Mesothelial cell of epicardium (in vitro differentiated cells): ENCODE results near the gene PBX4. TPM values are rescaled to one million over a fixed set of nuclear protein-coding genes. Genes with fewer than 3 reads are reported as not detected.

Source experiments
- DNase-seq, 2 experiments: peaks; one replicate each; pipeline ENCODE4 v3.0.0; 2021; ENCODE audit warnings: low spot score in 2 of 2; ENCODE audit not compliant: unreplicated experiment in 2 of 2
- H3K27ac Mint-ChIP-seq: 2 replicates; pipeline ENCODE4 v1.8.0; 2021; ENCODE audit warnings: mixed read lengths
- H3K27me3 Mint-ChIP-seq: 2 replicates; pipeline ENCODE4 v1.8.0; 2021; ENCODE audit warnings: low read depth, mixed read lengths
- H3K36me3 Mint-ChIP-seq: 2 replicates; pipeline ENCODE4 v1.8.0; 2021; ENCODE audit warnings: mixed read lengths
- H3K4me1 Mint-ChIP-seq: 2 replicates; pipeline ENCODE4 v1.8.0; 2021; ENCODE audit warnings: mixed read lengths
- H3K4me3 Mint-ChIP-seq: 2 replicates; pipeline ENCODE4 v1.8.0; 2021; ENCODE audit warnings: mild to moderate bottlenecking, moderate library complexity, mixed read lengths
- H3K9me3 Mint-ChIP-seq: 2 replicates; pipeline ENCODE4 v1.8.0; 2021; ENCODE audit warnings: mixed read lengths
- CTCF ChIP-seq: fragments of 200-600 bp; sonication (generic); IDR thresholded peaks from one replicate; pipeline ENCODE4 v1.5.0; 2021; ENCODE audit warnings: antibody characterized with exemption; ENCODE audit not compliant: unreplicated experiment
- total RNA-seq: library from RNA; stranded (reverse); gene quantifications from 3 replicates; pipeline ENCODE4 v1.2.1, GENCODE V29; 2021

The PBX4 gene
- total RNA-seq, 1 donor from 2014 or later, result 12.8 TPM

DNA sequence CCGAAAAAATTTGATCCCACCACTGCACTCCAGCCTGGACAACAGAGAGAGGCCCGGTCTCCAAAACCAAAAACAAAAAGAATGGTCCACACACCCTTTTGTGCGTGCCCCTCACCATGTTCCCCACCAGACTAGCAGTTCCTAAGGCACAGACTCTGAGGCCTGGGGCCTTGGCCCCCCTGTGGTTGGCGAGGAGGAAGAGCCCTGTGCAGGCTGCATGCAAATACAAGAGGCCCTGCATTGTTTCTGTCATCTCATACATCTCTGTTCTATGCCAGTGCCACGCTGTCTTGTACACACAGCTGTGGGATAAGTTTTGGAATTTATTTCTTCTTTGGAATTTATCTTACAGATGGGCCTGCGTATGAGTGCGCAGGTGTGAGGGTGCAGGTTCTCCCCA, 94.4 kb downstream of the PBX4 start:
- Mint-ChIP-seq H3K27ac (no peak overlapping the region), H3K36me3 (peaks cover 21% of the 10 kb centered on the region), H3K27me3 (no peaks in the 10 kb centered on the region), H3K4me1 (no peaks in the 10 kb centered on the region), H3K4me3 (no peak overlapping the region), H3K9me3 (no peaks in the 10 kb centered on the region)
- no peak for TF ChIP-seq CTCF
- no peak for DNase-seq

DNA sequence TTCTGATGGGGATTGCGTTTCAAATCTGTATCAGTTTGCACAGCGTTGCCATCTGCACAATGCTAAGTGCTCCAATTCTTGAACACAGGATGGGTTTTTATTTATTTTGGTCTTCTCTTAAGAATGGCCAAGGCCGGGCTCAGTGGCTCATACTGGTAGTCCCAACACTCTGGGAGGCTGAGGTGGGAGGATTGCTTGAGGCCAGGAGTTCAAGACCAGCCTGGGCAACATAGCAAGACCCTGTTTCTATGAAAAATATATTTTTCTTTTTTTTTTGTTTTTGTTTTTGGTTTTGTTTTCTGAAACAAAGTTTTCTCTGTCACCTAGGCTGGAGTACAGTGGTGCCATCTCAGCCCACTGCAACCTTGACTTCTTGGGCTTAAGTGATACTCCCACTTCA, 95.3 kb downstream of the PBX4 start:
- no peaks in the 10 kb centered on the region for H3K9me3 Mint-ChIP-seq
- H3K4me3 Mint-ChIP-seq, result no peak overlapping the region
- peaks cover 22% of the 10 kb centered on the region for H3K36me3 Mint-ChIP-seq
- H3K27me3 Mint-ChIP-seq, result no peaks in the 10 kb centered on the region
- H3K4me1 Mint-ChIP-seq, result no peaks in the 10 kb centered on the region
- TF ChIP-seq CTCF, result no peak
- H3K27ac Mint-ChIP-seq, result no peak overlapping the region
- no peak for DNase-seq

DNA sequence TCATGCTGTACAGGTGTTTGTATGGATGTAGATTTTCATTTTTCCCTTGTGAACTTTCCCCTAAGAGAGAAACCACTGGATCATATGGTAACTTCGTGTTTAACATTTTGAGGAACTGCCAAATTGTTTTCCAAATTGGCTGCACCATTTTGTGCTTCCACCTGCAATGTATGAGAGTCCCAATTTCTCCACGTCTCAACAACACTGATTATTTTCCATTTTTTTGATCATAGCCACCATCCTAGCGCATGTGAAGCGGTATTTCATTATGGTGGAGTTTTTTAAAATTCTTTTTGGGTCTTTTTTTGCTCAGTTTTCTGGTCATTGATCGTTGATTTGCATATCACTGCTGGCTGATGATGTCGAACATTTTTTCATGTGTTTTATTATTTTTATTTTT, 97.5 kb downstream of the PBX4 start:
- H3K36me3 Mint-ChIP-seq, result peaks cover 22% of the 10 kb centered on the region
- no peak overlapping the region for H3K4me3 Mint-ChIP-seq
- no peak for TF ChIP-seq CTCF
- H3K27me3 Mint-ChIP-seq, result no peaks in the 10 kb centered on the region
- no peak for DNase-seq
- no peaks in the 10 kb centered on the region for H3K9me3 Mint-ChIP-seq
- H3K4me1 Mint-ChIP-seq, result peaks cover 6% of the 10 kb centered on the region
- no peak overlapping the region for H3K27ac Mint-ChIP-seq

GRCh38 chr19:19517235-19517619, 101.3 kb downstream of the PBX4 start:
- Mint-ChIP-seq H3K9me3 (no peaks in the 10 kb centered on the region), H3K27ac (no peak overlapping the region), H3K27me3 (no peaks in the 10 kb centered on the region), H3K4me1 (peaks cover 6% of the 10 kb centered on the region), H3K4me3 (peak overlapping the region; percentile 93), H3K36me3 (peaks cover 18% of the 10 kb centered on the region)
- no peak for TF ChIP-seq CTCF
- DNase-seq, result no peak

DNA sequence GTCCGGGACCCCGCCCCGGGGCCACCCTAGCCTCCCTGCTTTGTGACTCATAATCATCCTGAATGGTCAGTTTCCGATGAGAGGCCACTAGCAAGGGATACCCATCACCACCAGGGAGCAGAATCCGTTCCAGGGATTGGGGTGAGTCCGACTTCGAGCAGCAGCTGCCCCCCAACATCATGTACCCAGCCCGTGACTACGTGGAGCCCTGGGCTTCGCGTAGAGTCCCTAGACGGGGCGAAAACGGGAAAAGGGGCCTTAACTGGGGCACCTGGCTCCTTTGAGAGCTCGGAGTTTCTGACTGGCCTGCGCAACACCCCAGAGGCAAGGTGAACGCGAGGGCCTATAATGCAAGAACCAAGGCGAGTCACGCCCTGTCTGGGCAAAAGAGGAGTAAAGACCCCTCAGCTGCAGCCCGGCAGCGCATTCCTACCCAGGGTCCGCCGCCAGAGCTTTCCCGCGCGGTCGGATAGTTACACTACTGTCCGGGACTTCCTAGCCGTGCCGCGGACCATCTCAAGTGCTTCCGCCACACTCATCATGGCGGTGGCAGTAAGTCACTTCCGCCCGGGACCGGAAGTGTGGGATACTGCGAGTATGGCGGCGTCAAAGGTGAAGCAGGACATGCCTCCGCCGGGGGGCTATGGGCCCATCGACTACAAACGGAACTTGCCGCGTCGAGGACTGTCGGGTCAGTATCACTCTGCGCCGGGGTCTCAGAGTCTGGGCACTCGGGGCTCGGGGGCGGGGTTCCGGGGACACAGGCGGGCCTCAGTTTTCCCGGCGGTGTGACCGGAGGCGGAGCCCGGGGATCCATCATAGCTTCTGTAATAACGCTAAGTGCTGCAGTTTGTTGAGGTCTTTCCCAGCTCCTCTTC, 102.6 kb downstream of the PBX4 start, which contains the start of gene NDUFA13:
Gene NDUFA13, plus strand, starts transcription at position 584 of the 878 bp plus-strand sequence. Its CDS starts 14 bp downstream, at position 598.
- peak within 1 kb of the TSS; percentile 95 for H3K27ac Mint-ChIP-seq
- no peaks in the 10 kb centered on the region for H3K9me3 Mint-ChIP-seq
- no peak for TF ChIP-seq CTCF
- DNase-seq, result peak; percentile 80 to 95
- H3K36me3 Mint-ChIP-seq, result peaks cover 16% of the 10 kb centered on the region
- peaks cover 6% of the 10 kb centered on the region for H3K4me1 Mint-ChIP-seq
- H3K27me3 Mint-ChIP-seq, result no peaks in the 10 kb centered on the region
- H3K4me3 Mint-ChIP-seq, result peak within 1 kb of the TSS; percentile 93
